HG03558 (cell line): ENCODE results near the gene C12orf76.
"Not testable (repeated sequence)": the region's sequence is repeated elsewhere in the genome, so short reads cannot be mapped to it uniquely, and the experiment has no call there.

Experiments
- ATAC-seq: cut with Tn5 transposase; IDR thresholded peaks from one replicate; pipeline ENCODE4 v1.9.1; 2021; ENCODE audit warnings: moderate number of reproducible peaks; ENCODE audit not compliant: unreplicated experiment; ENCODE audit errors: extremely low read depth

C12orf76 gene

GRCh38 chr12:110067531-110067930, 19.2 kb upstream of the C12orf76 start:
- ATAC-seq, result no peak

- no peak for ATAC-seq
Measured at GRCh38 chr12:110065540-110065939, 17.2 kb upstream of the C12orf76 start.

GRCh38 chr12:110062241-110062640, 13.9 kb upstream of the C12orf76 start:
- ATAC-seq, result no peak

- ATAC-seq, result no peak
Measured at GRCh38 chr12:110059651-110060000, 11.3 kb upstream of the C12orf76 start.

- ATAC-seq, result no peak
Measured at GRCh38 chr12:110058875-110059615, 10.7 kb upstream of the C12orf76 start.

- not testable (repeated sequence) for ATAC-seq
Measured at GRCh38 chr12:110056643-110057042, 8.3 kb upstream of the C12orf76 start.

- not testable (repeated sequence) for ATAC-seq
Measured at GRCh38 chr12:110055375-110056352, 7.3 kb upstream of the C12orf76 start.

GRCh38 chr12:110050927-110051326, 2.6 kb upstream of the C12orf76 start:
- ATAC-seq, result no peak

- ATAC-seq, result not testable (repeated sequence)
Measured at GRCh38 chr12:110049666-110050065, 1.3 kb upstream of the C12orf76 start.

- ATAC-seq, result not testable (repeated sequence)
Measured at GRCh38 chr12:110049034-110049433, 712 bp upstream of the C12orf76 start.

- no peak for ATAC-seq
Measured at GRCh38 chr12:110047297-110047940, 903 bp downstream of the C12orf76 start.

- ATAC-seq, result no peak
Measured at GRCh38 chr12:110046451-110047187, 1.7 kb downstream of the C12orf76 start.

GRCh38 chr12:110042264-110042663, 6.1 kb downstream of the C12orf76 start:
- ATAC-seq, result no peak

- no peak for ATAC-seq
Measured at GRCh38 chr12:110039085-110039807, 9.1 kb downstream of the C12orf76 start.

GRCh38 chr12:110038741-110039084, 9.6 kb downstream of the C12orf76 start:
- ATAC-seq, result no peak

GRCh38 chr12:110037315-110037714, 11.0 kb downstream of the C12orf76 start:
- no peak for ATAC-seq

- no peak for ATAC-seq
Measured at GRCh38 chr12:110035534-110036104, 12.7 kb downstream of the C12orf76 start.

GRCh38 chr12:110033888-110034287, 14.4 kb downstream of the C12orf76 start:
- ATAC-seq, result no peak

- ATAC-seq, result no peak
Measured at GRCh38 chr12:110029290-110029815, 19.0 kb downstream of the C12orf76 start.
